B cell (primary cell): ENCODE results near the gene MET. TPM values are rescaled to one million over a fixed set of nuclear protein-coding genes. Genes with fewer than 3 reads are reported as not detected.

Experiments used
- ATAC-seq: fragments of 200-7000 bp; cut with Tn5 transposase; one replicate; pipeline ENCODE4 v1.10.0; 2021; ENCODE audit warnings: low read depth, mild to moderate bottlenecking, moderate number of reproducible peaks, moderate library complexity
- CTCF ChIA-PET: fragments of 350-600 bp; sonication (Branson Sonifier 250); formaldehyde crosslinking; loops from one replicate; lab custom pipeline; 2021; ENCODE audit warnings: antibody characterized with exemption, inconsistent platforms; lab: Charles Lee
- POLR2A ChIA-PET: fragments of 350-600 bp; sonication (Branson Sonifier 250); formaldehyde crosslinking; loops from one replicate; lab custom pipeline; 2021; ENCODE audit warnings: antibody characterized with exemption; lab: Charles Lee
- DNase-seq: peaks from one replicate; pipeline ENCODE4 v3.0.0; 2013
- H2AFZ ChIP-seq: 2 replicates; pipeline ENCODE4 v1.6.1; 2012; ENCODE audit warnings: mild to moderate bottlenecking, low read depth, low read length; ENCODE audit not compliant: insufficient read depth, poor library complexity, severe bottlenecking
- H3K27ac ChIP-seq, 2 donors: 1 replicate in 1 of 2; 2 replicates in 1 of 2; pipeline ENCODE4 v1.5.1; 2012 to 2013; ENCODE audit warnings: low read length in 2 of 2, mild to moderate bottlenecking in 2 of 2, moderate library complexity in 1 of 2
- H3K27me3 ChIP-seq, 4 experiments: fragments of 200-600 bp in 1 of 4; sonication (generic) in 1 of 4; replicated peaks in 1 of 4; 1 replicate in 2 of 4; 2 replicates in 2 of 4; pipeline versions ENCODE4 v1.6.1 to v1.7.0; 2013 to 2016; ENCODE audit warnings: low read length in 3 of 4, mild to moderate bottlenecking in 2 of 4, mixed read lengths in 1 of 4, moderate library complexity in 1 of 4; ENCODE audit not compliant: insufficient read depth in 4 of 4, control insufficient read depth in 3 of 4; ENCODE audit errors: control extremely low read depth in 1 of 4
- H3K36me3 ChIP-seq, 2 experiments: replicated peaks in 1 of 2; 1 replicate in 1 of 2; 2 replicates in 1 of 2; pipeline versions ENCODE4 v1.6.1 to v1.7.1; 2013; ENCODE audit warnings: low read length in 1 of 2; ENCODE audit not compliant: insufficient read depth in 2 of 2, control insufficient read depth in 1 of 2; ENCODE audit errors: control extremely low read depth in 1 of 2, extremely low read depth in 1 of 2
- H3K4me1 ChIP-seq, 2 donors: fragments of 200-600 bp in 1 of 2; sonication (generic) in 1 of 2; 1 replicate in 1 of 2; 2 replicates in 1 of 2; pipeline versions ENCODE4 v1.5.1 to v1.6.1; 2013 to 2017; ENCODE audit warnings: low read length in 2 of 2; ENCODE audit not compliant: control insufficient read depth in 2 of 2, insufficient read depth in 2 of 2
- H3K4me2 ChIP-seq: replicated peaks from 2 replicates; pipeline ENCODE3; 2012; ENCODE audit warnings: mild to moderate bottlenecking, low read depth, low read length; ENCODE audit not compliant: poor library complexity, severe bottlenecking
- H3K4me3 ChIP-seq, 5 experiments: fragments of 200-600 bp in 1 of 5; sonication (generic) in 1 of 5; 1 replicate in 3 of 5; 2 replicates in 2 of 5; pipeline versions ENCODE4 v1.5.1 to v1.7.0; 2011 to 2016; ENCODE audit warnings: low read length in 4 of 5, mild to moderate bottlenecking in 4 of 5, low read depth in 2 of 5, control low read depth in 1 of 5, moderate library complexity in 1 of 5; ENCODE audit not compliant: insufficient read depth in 1 of 5; ENCODE audit errors: control extremely low read depth in 1 of 5, extremely low read depth in 1 of 5
- H3K79me2 ChIP-seq: fragments of 200-600 bp; sonication (generic); one replicate; pipeline ENCODE4 v1.6.0; 2016; ENCODE audit warnings: low read length; ENCODE audit not compliant: control insufficient read depth, insufficient read depth
- H3K9ac ChIP-seq: fragments of 200-600 bp; sonication (generic); 2 replicates; pipeline ENCODE4 v1.6.1; 2017; ENCODE audit warnings: mild to moderate bottlenecking, low read length, moderate library complexity
- H3K9me3 ChIP-seq, 3 donors: one replicate each; pipeline versions ENCODE4 v1.6.1 to v1.7.1; 2013; ENCODE audit warnings: low read length in 2 of 3; ENCODE audit not compliant: control insufficient read depth in 2 of 3, insufficient read depth in 1 of 3; ENCODE audit errors: control extremely low read depth in 1 of 3
- H4K20me1 ChIP-seq: 2 replicates; pipeline ENCODE4 v1.6.0; 2012; ENCODE audit warnings: mild to moderate bottlenecking, low read length; ENCODE audit not compliant: insufficient read depth, control insufficient read depth, poor library complexity, severe bottlenecking
- H3K27ac Mint-ChIP-seq: one replicate; pipeline ENCODE4 v1.8.0; 2021; ENCODE audit warnings: mixed read lengths
- H3K27me3 Mint-ChIP-seq: one replicate; pipeline ENCODE4 v1.8.0; 2021; ENCODE audit warnings: mixed read lengths
- H3K4me1 Mint-ChIP-seq: one replicate; pipeline ENCODE4 v1.8.0; 2021; ENCODE audit warnings: mixed read lengths
- H3K4me3 Mint-ChIP-seq: one replicate; pipeline ENCODE4 v1.8.0; 2021; ENCODE audit warnings: mixed read lengths
- H3K9me3 Mint-ChIP-seq: one replicate; pipeline ENCODE4 v1.8.0; 2022; ENCODE audit warnings: mixed read lengths; ENCODE audit not compliant: insufficient read depth
- EZH2 ChIP-seq: IDR thresholded peaks from 2 replicates; pipeline ENCODE4 v1.6.1; 2012; ENCODE audit warnings: borderline replicate concordance, low read depth, mild to moderate bottlenecking, moderate library complexity, low read length; ENCODE audit not compliant: insufficient read depth, poor library complexity, severe bottlenecking
- WGBS: methylation state at CpG from one replicate; pipeline ENCODE4 v1.1.5; 2013; ENCODE audit warnings: missing lambda C conversion rate; ENCODE audit not compliant: insufficient coverage; 5-methylcytosine and 5-hydroxymethylcytosine counted together
- intact Hi-C: fragments of 100-400 bp; cut with micrococcal nuclease; formaldehyde crosslinking; loops from one replicate; pipeline ENCODE4 v1.10.0; 2022
- polyA plus RNA-seq: library from polyadenylated mRNA; depleted of rRNA; stranded (reverse); fragments of >200 nt; gene quantifications from 2 replicates; pipeline ENCODE4 v1.2.3, GENCODE V29; 2012
- total RNA-seq, 2 donors: library from RNA; stranded (reverse); fragments of 120-200 nt in 1 of 2; gene quantifications; 1 replicate in 1 of 2; 2 replicates in 1 of 2; pipeline versions ENCODE4 v1.2.3 to v1.2.4, GENCODE V29; 2013 to 2022
- TF ChIP-seq, protein P1 (sequence below): fragments of 200-600 bp; IDR thresholded peaks from one replicate; pipeline ENCODE4 v1.8.0; 2022; ENCODE audit warnings: antibody characterized with exemption, mild to moderate bottlenecking

MET gene
- total and polyA plus RNA-seq, 2 donors (not counting 1 experiment from before 2014, with no cell fraction given): 0.03 to 0.59 TPM

DNA sequence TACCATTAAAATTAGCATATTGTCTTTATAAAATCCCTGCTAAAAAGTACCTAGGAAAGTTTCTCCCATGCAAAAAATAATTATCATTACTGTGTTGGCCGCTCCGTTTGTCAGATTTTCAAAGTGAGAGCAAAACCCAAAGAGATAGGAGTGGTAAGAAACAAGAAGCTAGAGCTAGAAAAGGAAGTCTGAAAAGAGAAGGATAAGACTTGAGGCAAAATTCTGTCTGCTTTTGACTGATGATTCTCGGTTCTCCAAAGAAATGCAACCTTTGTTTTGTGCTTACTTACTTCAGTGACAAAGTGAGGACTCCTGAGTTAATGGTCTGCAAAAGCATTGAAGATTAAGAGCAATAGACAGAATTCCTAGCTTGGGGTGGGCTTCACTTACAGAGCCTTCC lies 157.0 kb downstream of the MET start:
- Mint-ChIP-seq H3K27me3 (peaks cover 30% of the 10 kb centered on the region), H3K9me3 (peaks cover 3% of the 10 kb centered on the region), H3K4me3 (no peak overlapping the region), H3K4me1 (peaks cover 7% of the 10 kb centered on the region), H3K27ac (no peak overlapping the region)
- Histone ChIP-seq H3K9ac (no peak overlapping the region), H3K27me3 (peaks cover 0 to 10% (median 0%) of the 10 kb centered on the region in 4 experiments), H2AFZ (no peak overlapping the region), H3K9me3 (no peaks in the 10 kb centered on the region), H3K4me3 (no peak overlapping the region), H4K20me1 (no peaks in the 10 kb centered on the region), H3K36me3 (no peaks in the 10 kb centered on the region), H3K4me2 (no peak overlapping the region), H3K4me1 (peaks cover 0 to 7% of the 10 kb centered on the region in 2 donors), H3K79me2 (no peaks in the 10 kb centered on the region), H3K27ac (no peak overlapping the region)
- POLR2A ChIA-PET: no interaction called here
- 13% methylated on average over 1 of the region's 3 CpGs for WGBS
- TF ChIP-seq, protein P1, sequence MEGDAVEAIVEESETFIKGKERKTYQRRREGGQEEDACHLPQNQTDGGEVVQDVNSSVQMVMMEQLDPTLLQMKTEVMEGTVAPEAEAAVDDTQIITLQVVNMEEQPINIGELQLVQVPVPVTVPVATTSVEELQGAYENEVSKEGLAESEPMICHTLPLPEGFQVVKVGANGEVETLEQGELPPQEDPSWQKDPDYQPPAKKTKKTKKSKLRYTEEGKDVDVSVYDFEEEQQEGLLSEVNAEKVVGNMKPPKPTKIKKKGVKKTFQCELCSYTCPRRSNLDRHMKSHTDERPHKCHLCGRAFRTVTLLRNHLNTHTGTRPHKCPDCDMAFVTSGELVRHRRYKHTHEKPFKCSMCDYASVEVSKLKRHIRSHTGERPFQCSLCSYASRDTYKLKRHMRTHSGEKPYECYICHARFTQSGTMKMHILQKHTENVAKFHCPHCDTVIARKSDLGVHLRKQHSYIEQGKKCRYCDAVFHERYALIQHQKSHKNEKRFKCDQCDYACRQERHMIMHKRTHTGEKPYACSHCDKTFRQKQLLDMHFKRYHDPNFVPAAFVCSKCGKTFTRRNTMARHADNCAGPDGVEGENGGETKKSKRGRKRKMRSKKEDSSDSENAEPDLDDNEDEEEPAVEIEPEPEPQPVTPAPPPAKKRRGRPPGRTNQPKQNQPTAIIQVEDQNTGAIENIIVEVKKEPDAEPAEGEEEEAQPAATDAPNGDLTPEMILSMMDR: no peak
- no peak for TF ChIP-seq EZH2
- DNase-seq (no peak), ATAC-seq (no peak)
- CTCF ChIA-PET: no interaction called here
- intact Hi-C loops: no loop called here

GRCh38 chr7:116829493-116829892 lies 157.5 kb downstream of the MET start:
- ATAC-seq: no peak
- H3K9me3 ChIP-seq: no peaks in the 10 kb centered on the region
- intact Hi-C loops: no loop called here
- H3K4me3 Mint-ChIP-seq: no peak overlapping the region
- DNase-seq: no peak
- peaks cover 2% of the 10 kb centered on the region for H3K9me3 Mint-ChIP-seq
- peaks cover 3% of the 10 kb centered on the region for H3K4me1 Mint-ChIP-seq
- CTCF ChIA-PET: no interaction called here
- no peak overlapping the region for H3K27ac ChIP-seq
- no peak overlapping the region for H3K4me2 ChIP-seq
- no peak overlapping the region for H2AFZ ChIP-seq
- no peak overlapping the region for H3K9ac ChIP-seq
- H3K36me3 ChIP-seq: no peaks in the 10 kb centered on the region
- H3K4me3 ChIP-seq: no peak overlapping the region
- POLR2A ChIA-PET: no interaction called here
- H3K27me3 ChIP-seq: peaks cover 0 to 10% (median 0%) of the 10 kb centered on the region in 4 experiments
- peaks cover 25% of the 10 kb centered on the region for H3K27me3 Mint-ChIP-seq
- H4K20me1 ChIP-seq: no peaks in the 10 kb centered on the region
- H3K27ac Mint-ChIP-seq: no peak overlapping the region
- no peak for TF ChIP-seq EZH2
- TF ChIP-seq, protein P1: no peak
- H3K4me1 ChIP-seq: peaks cover 0 to 3% of the 10 kb centered on the region in 2 donors
- H3K79me2 ChIP-seq: no peaks in the 10 kb centered on the region
